OCI-LY1 (cell line): ENCODE data around the gene MICU1.

Experiments
- CTCF ChIP-seq: fragments of 200-600 bp; sonication (generic), shearing (Covaris generic); IDR thresholded peaks from 2 replicates; pipeline ENCODE4 v1.5.1; 2017; ENCODE audit warnings: mild to moderate bottlenecking, antibody characterized with exemption, low read length, moderate library complexity, mixed read lengths
- EZH2 ChIP-seq: fragments of 200-600 bp; sonication (generic), shearing (Covaris generic); IDR thresholded peaks from 2 replicates; pipeline ENCODE4 v1.8.0; 2017; ENCODE audit warnings: borderline replicate concordance, mixed run types, mild to moderate bottlenecking, antibody characterized with exemption, low read length, moderate library complexity, mixed read lengths

- TF ChIP-seq CTCF = no peak
- no peak for TF ChIP-seq EZH2
These were observed at the start of gene MICU1 for GRCh38 chr10:72625608-72626443.
